HG03196 (cell line): ENCODE results near the gene KIF4A.

ENCODE experiments used
- ATAC-seq: cut with Tn5 transposase; IDR thresholded peaks from one replicate; pipeline ENCODE4 v1.9.1; 2021; ENCODE audit not compliant: unreplicated experiment

Gene KIF4A

DNA sequence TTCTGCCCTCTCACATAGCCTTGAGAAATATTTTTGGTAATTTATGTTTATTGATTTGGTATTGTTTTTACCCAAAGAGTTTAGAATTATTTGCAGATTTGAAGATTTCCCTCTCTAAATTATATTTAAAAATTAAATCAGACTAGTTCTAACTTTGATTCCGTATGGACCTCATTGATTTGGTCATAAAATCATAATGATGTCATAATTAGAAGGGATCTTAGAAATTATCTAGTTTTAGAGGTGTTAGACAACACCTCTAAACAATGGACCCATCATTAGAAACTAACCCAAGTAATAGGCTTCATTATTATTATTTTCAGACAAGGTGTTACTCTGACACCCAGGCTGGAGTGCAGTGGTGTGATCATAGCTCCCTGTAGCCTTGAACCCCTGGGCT is 178.8 kb downstream of the KIF4A start:
- no peak for ATAC-seq
